Right atrium auricular region (tissue), 2 donors: ENCODE data around the gene DYNLRB1. TPM values are rescaled to one million over a fixed set of nuclear protein-coding genes. Genes with fewer than 3 reads are reported as not detected.

Experiments used
- DNase-seq: peaks from one replicate; pipeline ENCODE4 v3.0.0-alpha.2; 2019; ENCODE audit warnings: low spot score
- H3K27ac ChIP-seq, 2 donors: fragments of 200-600 bp; sonication (generic); 1 replicate in 1 of 2; 2 replicates in 1 of 2; pipeline ENCODE4 v1.5.1; 2016 to 2019
- H3K27me3 ChIP-seq, 2 donors: fragments of 200-600 bp; sonication (generic); one replicate each; pipeline versions ENCODE4 v1.5.1 to v1.6.0; 2017 to 2019
- H3K36me3 ChIP-seq: fragments of 200-600 bp; sonication (generic); one replicate; pipeline ENCODE4 v1.5.1; 2016
- H3K4me1 ChIP-seq, 2 donors: fragments of 200-600 bp; sonication (generic); one replicate each; pipeline versions ENCODE4 v1.5.1 to v1.6.0; 2017 to 2019
- H3K4me3 ChIP-seq, 2 donors: fragments of 200-600 bp; sonication (generic); 1 replicate in 1 of 2; 2 replicates in 1 of 2; pipeline ENCODE4 v1.5.1; 2017 to 2019; ENCODE audit warnings: mild to moderate bottlenecking in 1 of 2, moderate library complexity in 1 of 2
- H3K9me3 ChIP-seq, 2 donors: fragments of 200-600 bp; sonication (generic); one replicate each; pipeline ENCODE4 v1.5.1; 2019
- total RNA-seq, 2 donors: library from RNA; depleted of rRNA; stranded (reverse); fragments of >200 nt; gene quantifications; one replicate each; pipeline ENCODE4 v1.1.0, GENCODE V29; 2016
- TF ChIP-seq, protein P1 (sequence below), 2 donors: fragments of 200-600 bp; sonication (generic); IDR thresholded peaks; one replicate each; pipeline ENCODE4 v1.5.1; 2019; ENCODE audit warnings: antibody characterized with exemption in 2 of 2

The DYNLRB1 gene
- total RNA-seq, 2 donors from 2014 or later: 189 to 252 TPM

DNA sequence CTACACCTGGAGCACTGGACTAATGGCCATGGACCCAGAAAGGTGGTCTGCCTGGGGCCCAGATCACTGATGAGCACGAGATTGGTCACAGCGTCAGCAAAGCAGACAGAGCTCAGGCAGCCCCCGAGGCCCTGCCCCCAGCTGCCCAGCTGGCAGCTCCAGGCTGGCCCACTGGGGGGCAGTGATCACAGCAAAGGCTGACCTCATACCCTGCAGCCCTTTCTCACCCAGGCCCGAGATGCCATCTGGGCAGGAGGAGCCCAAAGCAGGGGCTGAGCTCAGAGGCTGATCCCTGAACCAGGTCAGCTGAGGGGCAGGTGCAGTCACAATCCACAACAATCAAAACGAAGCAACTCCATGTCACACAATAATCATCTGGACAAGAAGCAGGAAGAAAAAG, 46.4 kb downstream of the DYNLRB1 start:
- H3K4me3 ChIP-seq: no peak overlapping the region
- peaks cover 0 to 4% of the 10 kb centered on the region in 2 donors for H3K4me1 ChIP-seq
- no peaks in the 10 kb centered on the region for H3K9me3 ChIP-seq
- peaks cover 3% of the 10 kb centered on the region for H3K36me3 ChIP-seq
- H3K27me3 ChIP-seq: no peaks in the 10 kb centered on the region
- no peak for DNase-seq
- TF ChIP-seq, protein P1, sequence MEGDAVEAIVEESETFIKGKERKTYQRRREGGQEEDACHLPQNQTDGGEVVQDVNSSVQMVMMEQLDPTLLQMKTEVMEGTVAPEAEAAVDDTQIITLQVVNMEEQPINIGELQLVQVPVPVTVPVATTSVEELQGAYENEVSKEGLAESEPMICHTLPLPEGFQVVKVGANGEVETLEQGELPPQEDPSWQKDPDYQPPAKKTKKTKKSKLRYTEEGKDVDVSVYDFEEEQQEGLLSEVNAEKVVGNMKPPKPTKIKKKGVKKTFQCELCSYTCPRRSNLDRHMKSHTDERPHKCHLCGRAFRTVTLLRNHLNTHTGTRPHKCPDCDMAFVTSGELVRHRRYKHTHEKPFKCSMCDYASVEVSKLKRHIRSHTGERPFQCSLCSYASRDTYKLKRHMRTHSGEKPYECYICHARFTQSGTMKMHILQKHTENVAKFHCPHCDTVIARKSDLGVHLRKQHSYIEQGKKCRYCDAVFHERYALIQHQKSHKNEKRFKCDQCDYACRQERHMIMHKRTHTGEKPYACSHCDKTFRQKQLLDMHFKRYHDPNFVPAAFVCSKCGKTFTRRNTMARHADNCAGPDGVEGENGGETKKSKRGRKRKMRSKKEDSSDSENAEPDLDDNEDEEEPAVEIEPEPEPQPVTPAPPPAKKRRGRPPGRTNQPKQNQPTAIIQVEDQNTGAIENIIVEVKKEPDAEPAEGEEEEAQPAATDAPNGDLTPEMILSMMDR (IDR thresholded peaks at IDR 0.05): peak in 1 of 2 donors; percentile 48
- H3K27ac ChIP-seq: no peak overlapping the region

DNA sequence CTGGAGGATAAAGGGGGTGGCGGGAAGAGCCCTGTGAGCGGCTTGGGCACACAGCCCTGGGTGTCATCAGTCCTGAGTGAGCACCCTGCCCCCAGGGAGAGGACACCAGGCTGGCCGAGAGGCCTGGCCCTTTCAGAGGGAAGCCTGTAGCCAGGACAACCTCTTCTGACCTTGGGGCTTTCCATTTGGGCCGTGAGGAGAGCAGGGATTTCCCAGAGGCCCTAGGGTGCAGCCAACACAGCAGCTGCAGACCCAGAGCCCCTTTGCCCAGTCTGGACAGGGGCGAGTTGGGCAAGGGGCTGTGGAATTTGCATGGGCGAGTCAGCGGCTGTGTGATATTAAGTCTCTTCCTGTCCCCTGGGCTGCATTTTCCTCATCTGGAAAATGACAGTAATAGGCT, 48.6 kb downstream of the DYNLRB1 start:
- Histone ChIP-seq H3K4me3 (no peak overlapping the region), H3K4me1 (no peaks in the 10 kb centered on the region), H3K36me3 (peaks cover 3% of the 10 kb centered on the region), H3K27me3 (no peaks in the 10 kb centered on the region), H3K9me3 (no peaks in the 10 kb centered on the region), H3K27ac (no peak overlapping the region)
- TF ChIP-seq, protein P1 (IDR thresholded peaks at IDR 0.05): no peak
- DNase-seq: no peak

DNA sequence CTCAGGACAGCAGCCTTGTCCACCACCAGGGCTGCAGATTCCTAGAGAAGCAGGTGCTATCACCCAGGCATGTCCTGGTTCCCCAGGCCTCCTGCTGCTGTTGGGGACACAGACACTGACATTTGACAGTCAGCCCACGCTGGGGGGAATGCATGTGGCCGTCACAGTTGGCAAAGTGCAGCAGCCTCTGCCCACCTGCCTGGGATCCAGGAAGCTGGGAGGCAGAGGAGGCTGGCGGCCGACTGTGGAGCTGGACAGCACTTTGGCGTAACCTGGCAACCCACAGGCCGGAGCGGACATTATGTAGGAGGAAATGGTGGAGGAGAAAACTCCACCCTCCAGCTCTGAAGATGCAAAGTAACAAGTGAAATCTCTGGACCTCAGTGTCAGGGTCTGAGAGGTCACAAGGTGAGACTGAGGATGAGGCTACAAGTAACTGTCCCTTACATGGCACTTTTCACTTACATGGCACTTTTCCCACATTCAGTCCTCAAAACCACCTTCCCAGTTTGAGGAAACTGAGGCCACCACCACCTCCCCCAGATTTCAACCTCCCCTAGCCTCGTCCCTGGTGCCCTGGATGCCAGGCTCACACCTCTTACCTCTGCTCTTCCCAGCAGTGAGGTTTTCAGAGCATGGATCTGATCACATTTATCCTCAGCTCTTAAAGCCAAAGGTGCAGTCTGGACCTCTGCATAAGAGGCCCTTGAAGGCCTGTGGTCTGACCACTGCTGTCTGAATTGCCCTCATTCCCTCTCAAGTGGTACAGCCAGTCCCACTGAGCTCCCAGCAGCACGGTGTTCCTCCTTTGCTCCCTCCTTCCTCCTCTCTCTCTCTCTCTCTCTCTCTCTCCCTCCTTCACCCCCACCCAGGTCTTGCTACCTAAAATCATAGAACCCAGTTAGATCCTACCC, 51.0 kb downstream of the DYNLRB1 start:
- no peak for DNase-seq
- Histone ChIP-seq H3K36me3 (peaks cover 12% of the 10 kb centered on the region), H3K27me3 (no peaks in the 10 kb centered on the region), H3K27ac (no peak overlapping the region), H3K4me1 (no peaks in the 10 kb centered on the region), H3K9me3 (no peaks in the 10 kb centered on the region), H3K4me3 (no peak overlapping the region)
- TF ChIP-seq, protein P1 (IDR thresholded peaks at IDR 0.05): no peak

DNA sequence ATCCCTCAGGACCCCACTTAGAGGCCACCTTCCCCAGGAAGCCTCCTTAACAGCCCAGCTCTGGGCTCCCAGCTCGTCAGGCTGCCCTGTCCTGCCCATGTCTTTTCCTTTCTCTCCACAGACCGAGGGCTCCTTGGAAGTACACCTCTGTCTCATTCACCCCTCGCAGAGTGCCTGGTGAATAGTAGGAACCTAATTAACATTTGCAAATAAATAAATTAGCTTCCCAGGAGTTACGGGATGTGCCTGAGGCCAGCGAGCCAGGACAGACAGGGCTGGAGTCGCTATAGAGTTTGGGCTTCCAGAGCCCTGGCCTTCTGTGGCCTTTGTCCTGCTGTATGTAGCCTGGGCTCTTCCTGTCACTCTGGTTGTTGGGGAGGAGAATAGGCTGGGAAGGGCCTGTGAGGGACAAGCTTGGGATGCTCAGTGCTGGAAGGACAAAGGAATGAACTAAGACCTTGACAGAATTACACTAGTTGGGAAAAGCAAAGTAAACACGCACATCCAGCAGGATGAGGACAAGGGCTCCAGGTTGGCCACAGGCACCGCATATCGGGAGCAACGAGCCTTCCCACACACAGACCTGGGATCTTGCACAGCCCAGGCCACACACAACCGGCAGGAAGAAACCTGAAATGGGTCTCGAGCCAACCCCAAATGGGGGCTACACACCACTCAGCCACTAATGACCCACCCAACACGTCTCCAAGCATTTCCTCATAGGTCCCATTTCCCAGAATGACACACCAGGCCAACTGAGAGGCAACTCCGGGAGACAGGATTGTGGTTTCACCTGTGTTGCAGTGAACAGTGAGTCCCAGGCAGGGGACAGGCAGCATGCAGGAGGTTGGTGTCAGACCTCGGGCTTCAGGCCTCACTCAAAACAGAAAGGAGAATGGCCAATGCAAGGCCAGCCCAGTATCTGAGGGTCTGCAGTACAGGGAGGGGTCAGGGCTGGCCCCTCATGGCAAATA, 52.0 kb downstream of the DYNLRB1 start:
- no peak overlapping the region for H3K27ac ChIP-seq
- no peaks in the 10 kb centered on the region for H3K9me3 ChIP-seq
- no peaks in the 10 kb centered on the region for H3K27me3 ChIP-seq
- H3K4me3 ChIP-seq: no peak overlapping the region
- H3K4me1 ChIP-seq: no peaks in the 10 kb centered on the region
- peaks cover 18% of the 10 kb centered on the region for H3K36me3 ChIP-seq
- TF ChIP-seq, protein P1 (IDR thresholded peaks at IDR 0.05): no peak
- no peak for DNase-seq

DNA sequence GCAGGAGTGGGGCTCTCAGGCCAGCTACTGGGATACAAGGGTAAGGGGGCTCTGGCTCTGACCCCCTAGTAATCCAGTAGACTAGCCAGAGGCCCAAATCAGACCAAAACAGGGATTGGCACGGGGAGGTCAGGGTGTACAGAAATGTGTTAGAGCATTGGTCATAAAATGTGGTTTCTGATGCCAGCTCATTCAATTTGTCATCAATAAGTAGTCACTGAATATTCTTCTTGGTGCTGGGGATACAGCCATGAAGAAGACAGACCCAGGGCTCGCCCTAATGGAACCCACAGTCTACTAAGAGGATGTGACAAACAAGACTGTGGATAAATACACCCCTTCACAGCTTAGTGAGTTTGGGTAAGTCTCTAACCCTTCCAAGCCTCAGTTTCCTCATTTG, 53.4 kb downstream of the DYNLRB1 start:
- Histone ChIP-seq H3K27me3 (no peaks in the 10 kb centered on the region), H3K27ac (no peak overlapping the region), H3K4me1 (no peaks in the 10 kb centered on the region), H3K36me3 (peaks cover 22% of the 10 kb centered on the region), H3K9me3 (no peaks in the 10 kb centered on the region), H3K4me3 (no peak overlapping the region)
- no peak for DNase-seq
- TF ChIP-seq, protein P1 (IDR thresholded peaks at IDR 0.05): no peak
